GM04503 (cell line): Measurements from ENCODE around the gene TNK2.
"Not testable (repeated sequence)": the region's sequence is repeated elsewhere in the genome, so short reads cannot be mapped to it uniquely, and the experiment has no call there.

ENCODE experiments used
- DNase-seq: peaks from one replicate; pipeline ENCODE4 v3.0.0-alpha.2; 2012; ENCODE audit warnings: low read depth

TNK2 gene

DNA sequence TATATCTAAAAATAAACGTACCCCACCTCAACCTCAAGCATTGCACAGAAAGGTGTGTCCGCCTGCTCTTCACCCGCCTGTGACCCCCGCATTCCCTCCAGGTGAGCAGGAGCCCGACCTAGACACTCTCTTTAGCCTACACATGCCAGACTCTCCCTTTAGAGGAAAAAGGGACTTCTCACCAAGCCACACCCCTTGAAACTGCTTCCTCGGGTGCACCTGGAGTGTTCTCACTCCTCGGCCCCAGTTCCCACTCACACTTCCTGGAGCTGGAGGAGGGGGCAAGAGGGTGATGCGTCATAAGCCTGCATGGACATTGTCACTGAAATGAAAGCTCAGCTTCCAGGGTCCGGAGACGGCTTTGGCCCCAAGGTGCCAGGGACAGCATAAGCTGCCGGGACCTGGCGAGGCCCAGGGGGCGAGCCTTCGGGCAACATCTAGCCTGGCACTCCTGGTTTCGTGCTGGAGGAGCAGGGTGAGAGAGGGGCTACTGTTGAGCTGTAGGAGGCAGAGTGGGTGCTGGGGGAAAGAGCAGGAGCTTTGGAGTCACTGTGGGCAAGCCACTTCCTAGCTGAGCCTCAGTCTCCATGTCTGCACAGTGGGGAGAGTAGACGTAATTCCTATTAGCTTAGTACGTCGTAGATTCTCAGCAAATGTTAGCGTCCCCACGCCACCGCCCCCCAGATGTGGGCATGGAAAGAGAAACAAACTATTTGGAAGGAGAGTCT is 86.8 kb downstream of the TNK2 start:
- DNase-seq: no peak

DNA sequence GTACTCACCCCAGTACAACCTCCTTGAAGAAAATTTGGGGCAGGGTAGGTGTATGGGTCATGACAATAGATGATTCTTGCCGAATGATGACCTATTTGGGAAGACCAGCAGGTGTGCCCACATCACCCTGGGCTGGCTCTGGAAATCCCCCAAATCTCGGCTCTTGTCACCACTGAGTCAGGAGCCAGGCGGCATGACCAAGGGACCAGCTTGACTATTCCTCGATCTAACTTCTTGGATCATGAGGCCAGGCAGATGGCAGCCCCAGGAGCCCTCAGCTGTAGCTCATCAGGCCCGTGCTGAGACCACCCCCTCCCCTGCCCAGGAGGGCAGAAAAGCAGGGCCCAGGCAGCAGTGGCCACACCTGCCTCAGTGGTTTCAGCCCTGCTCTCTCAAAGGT is 87.5 kb downstream of the TNK2 start:
- DNase-seq: no peak

DNA sequence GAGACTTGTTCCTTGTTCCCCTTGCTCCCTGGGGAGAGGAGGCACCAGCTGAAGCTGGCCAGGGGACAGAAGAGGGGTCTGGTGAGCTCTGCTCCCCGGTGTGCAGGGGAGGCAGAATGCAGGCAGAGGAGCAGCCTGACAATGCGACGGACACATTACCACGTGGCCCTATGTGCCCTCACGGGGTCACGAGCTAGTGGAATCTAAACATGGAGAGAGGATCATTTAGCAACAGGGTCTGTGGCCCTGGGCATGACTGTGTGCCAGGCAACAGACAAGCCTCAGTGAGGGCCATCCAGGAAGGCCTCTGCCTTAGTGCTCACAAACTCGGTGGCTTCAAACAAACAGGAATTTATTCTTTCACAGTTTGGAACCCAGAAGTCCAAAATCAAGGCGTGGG is 88.2 kb downstream of the TNK2 start:
- no peak for DNase-seq

DNA sequence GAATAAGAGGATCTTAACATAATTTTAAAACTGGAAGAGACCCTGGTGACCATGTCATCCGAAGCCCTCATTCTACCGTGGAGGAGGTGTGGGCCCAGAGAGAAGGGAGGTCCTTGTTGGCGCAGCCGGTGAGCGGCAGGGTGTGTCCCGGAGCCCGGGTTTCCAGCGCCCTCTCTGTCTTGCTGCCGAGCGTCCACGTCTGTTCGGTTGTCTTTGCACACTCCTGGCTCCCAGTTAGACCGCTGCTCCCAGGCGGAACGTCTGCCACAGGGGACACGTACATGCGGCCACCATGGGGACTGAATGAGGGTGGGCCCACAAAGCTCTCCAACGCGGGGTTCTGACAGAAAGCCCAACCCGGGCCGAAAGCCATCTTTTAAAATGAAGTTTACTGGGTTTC is 90.0 kb downstream of the TNK2 start:
- DNase-seq: no peak

DNA sequence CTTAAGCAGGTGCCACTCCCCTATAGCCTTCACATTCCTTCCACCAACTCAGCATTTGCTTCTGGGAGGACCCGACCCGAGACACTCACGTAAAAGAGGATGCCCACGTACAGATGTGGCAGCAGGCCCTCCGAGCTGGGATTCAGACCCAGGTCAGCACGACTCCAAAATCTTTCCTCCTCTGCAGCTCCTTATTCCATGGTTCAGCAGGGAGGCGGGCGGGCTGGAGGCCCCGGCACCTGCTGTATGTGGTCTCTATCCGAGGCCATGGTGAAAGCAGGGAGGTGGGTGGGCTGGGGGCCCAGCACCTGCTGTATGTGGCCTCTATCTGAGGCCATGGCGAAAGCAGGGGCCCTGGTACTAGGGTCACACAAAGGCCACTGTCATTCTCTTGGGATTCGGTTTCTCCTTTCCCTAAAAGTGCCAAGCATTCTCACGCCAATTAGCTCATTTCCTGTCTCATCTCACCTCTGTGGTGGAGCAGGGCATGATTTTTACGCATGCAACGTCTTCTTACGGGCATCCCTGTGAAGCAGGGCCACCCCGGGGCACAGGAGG is 90.7 kb downstream of the TNK2 start:
- DNase-seq: no peak

DNA sequence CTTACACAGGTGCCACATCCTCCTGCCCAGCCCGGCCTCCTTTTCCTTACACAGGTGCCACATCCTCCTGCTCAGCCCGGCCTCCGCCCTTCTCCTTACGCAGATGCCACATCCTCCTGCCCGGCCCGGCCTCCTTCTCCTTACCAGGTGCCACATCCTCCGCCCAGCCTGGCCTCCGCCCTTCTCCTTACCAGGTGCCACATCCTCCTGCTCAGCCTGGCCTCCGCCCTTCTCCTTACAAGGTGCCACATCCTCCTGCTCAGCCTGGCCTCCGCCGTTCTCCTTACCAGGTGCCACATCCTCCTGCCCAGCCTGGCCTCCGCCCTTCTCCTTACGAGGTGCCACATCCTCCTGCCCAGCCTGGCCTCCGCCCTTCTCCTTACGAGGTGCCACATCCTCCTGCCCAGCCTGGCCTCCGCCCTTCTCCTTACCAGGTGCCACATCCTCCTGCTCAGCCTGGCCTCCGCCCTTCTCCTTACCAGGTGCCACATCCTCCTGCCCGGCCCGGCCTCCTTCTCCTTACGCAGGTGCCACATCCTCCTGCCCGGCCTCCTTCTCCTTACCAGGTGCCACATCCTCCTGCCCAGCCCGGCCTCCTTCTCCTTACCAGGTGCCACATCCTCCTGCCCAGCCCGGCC is 92.0 kb downstream of the TNK2 start:
- not testable (repeated sequence) for DNase-seq

DNA sequence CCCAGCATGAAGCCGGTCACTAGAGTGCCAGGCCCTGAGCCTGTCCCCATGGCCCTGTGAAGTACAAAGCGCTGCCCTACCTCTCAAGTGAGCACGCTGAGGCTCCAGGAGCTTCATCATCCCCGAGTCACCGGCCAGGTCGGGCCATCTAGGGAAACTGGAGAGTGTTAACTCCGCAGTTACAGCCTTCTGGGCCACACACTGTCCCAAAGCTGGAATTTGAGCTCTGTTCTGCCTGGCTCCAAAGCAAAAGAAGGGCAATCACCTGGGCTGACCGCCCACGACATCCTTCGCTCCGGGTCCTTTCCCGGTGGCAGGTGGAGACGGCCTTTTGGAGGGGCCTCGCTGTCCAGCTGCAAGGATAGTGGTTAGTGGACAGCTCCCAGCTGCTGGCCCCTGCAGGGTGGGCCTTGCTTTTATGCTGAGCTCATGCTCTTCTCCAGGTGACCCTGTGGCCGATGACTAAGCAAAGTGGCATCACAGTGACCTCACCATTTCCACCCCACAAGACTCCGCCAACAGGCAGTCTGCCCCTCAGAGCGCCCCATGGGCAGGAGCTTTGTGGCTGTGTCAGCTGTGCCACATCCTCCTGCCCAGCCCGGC is 93.1 kb downstream of the TNK2 start:
- DNase-seq: no peak

DNA sequence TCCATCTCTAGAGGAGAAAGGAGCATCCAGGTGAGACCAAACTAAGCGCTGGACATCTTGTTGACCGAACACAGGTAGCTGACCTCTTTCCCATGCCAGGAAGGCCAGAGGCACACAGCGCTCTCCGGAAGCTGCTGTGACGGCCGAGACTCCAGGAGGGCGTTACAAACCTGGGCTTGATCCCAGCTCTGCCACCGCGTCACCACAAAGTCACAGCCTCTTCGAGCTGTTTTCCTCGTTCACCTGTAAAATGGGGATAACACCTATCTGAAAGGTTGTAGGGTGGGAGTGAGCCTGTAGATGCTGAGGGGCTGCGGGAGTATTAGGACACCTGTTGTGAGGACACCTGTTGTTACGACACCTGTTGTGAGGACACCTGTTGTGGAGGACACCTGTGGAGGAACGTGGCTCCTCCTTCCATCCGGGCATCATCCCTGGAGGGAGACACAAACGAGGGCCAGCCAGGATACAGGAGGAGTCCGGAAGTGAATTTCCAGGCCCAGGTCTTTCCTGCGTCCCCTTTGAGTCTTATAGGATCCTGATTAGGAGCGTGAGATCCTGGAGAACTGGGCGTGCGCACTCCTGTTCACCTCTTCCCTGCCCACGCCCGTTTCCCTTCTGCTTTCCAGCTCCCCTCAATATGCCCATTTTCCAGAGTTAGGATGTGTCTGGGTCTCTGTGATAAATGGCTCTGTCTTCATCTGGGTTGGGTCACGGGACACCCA is 94.3 kb downstream of the TNK2 start:
- DNase-seq: no peak
